NCI-H1417 (cell line): ENCODE data around the gene DENND2A.
A peak's percentile ranks its signal among the peaks of the same experiment; 100 is the strongest.
"Not testable (repeated sequence)": the region's sequence is repeated elsewhere in the genome, so short reads cannot be mapped to it uniquely, and the experiment has no call there.

Experiments
- DNase-seq, 3 experiments: peaks; one replicate each; lab custom pipeline; 2025; lab: John Stamatoyannopoulos, UW

DENND2A gene

GRCh38 chr7:140544388-140544826 lies 96.2 kb downstream of the DENND2A start:
- DNase-seq: no peak

DNA sequence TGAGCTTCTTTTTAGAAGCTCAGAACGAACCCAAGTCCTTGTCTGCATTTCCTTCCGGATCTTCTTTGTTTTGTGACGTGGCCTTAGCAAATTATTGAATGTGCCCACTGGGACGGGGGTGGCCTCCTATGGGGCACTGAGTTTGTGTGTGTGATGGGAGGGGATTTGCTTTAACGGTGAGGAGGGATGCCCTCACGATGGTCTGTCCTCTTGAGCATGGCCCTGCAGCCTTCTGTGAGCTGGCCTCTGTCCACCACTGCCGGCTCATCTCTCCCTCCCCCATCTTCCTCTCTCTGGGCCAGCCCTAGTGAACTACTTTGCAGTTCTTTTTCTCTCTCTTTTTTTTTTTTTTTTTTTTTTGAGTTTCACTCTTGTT lies 98.4 kb downstream of the DENND2A start:
- peak in 1 of 3 experiments; percentile 61 for DNase-seq

- peak; percentile 84 to 96 (median 96) for DNase-seq
Observed at GRCh38 chr7:140541513-140542227, 98.9 kb downstream of the DENND2A start.

- no peak for DNase-seq
Observed at GRCh38 chr7:140541176-140541512, 99.5 kb downstream of the DENND2A start.

DNA sequence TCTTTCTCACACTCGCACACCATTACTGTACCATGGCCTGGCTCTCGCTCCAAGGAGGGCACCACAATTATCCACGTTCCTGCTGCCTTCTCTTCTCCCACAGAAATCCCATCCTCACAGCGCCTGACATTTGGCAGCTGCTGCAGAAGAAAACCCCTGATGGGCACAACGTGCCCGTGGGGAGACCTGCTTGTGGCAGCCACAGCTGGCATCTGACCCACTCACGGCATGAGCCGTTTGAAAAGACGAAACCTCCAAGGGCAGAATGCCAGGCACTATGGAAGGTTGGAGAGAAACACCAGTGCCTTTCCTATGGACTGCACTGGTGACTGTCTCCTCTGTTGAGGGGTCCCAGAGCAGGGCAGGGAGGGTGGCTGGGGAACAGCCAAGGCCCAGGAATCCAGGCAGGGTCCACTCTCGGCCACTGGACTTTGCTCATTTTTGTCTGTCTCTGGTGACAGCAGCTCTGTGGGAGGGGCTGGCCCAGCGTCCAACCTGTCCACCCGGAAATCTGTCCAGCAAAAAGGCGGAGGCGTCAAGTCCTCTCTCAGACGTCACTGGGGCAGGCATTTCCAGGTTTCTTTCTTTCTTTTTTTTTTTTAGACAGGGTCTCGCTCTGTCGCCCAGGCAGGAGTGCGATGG lies 100.4 kb downstream of the DENND2A start:
- DNase-seq: no peak

- no peak for DNase-seq
Observed at GRCh38 chr7:140539461-140539860, 101.2 kb downstream of the DENND2A start.

DNA sequence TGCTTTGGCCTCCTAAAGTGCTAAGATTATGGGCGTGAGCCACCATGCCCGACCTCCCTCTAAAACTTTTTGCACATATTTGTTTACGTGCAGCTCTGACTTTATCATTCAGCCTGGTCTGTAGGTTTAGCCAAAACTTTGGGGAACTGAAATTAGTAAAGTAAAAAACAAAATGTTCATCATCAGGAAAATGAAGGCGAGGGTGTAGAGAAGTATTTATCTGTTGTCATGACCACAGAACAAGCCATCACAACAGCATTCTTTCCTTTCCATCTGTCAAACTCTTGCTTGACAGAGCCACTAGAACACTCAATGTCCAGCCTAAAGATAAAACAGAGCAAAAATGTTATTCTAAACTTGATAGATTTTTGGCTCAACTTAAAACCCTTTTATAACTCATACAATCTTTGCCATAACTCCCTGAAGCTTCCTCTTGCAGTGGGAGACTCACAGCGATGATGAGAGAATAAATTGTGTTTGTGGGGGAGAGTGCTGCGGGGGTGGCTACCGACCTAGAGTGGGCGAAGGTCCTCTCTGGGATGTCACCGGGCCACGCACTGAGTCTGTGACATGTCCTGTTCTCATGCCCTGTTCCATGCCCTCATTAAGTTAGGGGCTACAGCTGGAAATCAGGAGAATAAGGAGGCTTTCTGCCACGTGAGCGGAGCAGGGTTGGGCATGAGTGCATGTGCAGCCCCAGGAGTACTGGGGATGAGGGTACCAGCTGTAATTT lies 102.7 kb downstream of the DENND2A start:
- no peak for DNase-seq

GRCh38 chr7:140534743-140535142 lies 105.9 kb downstream of the DENND2A start:
- no peak for DNase-seq

GRCh38 chr7:140533394-140533872 lies 107.2 kb downstream of the DENND2A start:
- no peak for DNase-seq

DNA sequence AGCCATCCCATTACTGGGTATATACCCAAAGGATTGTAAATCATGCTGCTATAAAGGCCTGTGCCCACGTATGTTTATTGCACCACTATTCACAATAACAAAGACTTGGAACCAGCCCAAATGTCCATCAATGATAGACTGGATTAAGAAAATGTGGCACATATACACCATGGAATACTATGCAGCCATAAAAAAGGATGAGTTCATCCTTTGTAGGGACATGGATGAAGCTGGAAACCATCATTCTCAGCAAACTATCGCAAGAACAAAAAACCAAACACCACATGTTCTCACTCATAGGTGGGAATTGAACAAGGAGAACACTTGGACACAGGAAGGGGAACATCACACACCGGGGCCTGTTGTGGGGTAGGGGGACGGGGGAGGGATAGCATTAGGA lies 111.2 kb downstream of the DENND2A start:
- not testable (repeated sequence) for DNase-seq

GRCh38 chr7:140526787-140527664 lies 113.6 kb downstream of the DENND2A start:
- DNase-seq: no peak

DNA sequence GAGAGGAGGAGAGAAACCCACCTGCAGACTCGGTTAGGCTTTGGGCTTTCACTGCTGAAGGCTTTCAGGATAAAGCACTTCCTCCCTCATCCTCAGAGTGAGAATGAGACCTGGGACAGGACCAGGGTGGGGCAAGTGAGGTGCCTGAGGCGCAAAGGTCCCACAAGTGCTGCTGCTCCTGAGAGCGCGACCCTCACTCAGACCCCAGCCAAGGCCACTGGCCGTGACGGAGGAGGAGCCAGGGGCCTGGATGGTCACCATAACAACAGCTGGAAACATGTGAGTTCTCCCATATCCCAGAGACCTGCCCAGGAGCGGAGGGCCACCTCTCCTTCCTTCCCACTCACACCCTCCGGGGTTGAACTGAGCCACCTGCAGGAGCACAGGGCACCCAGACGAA lies 114.4 kb downstream of the DENND2A start:
- no peak for DNase-seq

GRCh38 chr7:140525743-140526142 lies 114.9 kb downstream of the DENND2A start:
- peak in 1 of 3 experiments; percentile 60 for DNase-seq

DNA sequence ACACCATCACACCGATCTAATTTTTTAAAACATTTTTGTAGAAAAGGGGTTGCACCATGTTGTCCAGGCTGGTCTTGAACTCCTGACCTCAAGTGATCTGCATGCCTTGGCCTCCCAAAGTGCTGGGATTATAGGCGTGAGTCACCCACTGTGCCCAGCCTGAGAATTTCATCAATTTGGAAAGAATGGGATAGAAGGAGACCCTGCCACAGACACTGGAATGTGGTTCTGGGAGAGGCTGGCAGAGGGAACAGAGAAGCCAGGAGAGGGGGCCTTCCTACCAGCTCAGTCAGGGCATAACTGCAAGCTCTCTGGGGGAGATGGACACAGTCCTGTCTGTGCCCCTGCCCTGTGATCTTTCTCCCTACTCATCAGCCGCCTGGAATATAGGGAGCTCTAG lies 119.2 kb downstream of the DENND2A start:
- DNase-seq: no peak

GRCh38 chr7:140519007-140519399 lies 121.6 kb downstream of the DENND2A start:
- DNase-seq: no peak

GRCh38 chr7:140518370-140519006 lies 122.1 kb downstream of the DENND2A start:
- DNase-seq: no peak

GRCh38 chr7:140517546-140518369 lies 122.9 kb downstream of the DENND2A start:
- peak; percentile 88 to 94 (median 93) for DNase-seq

GRCh38 chr7:140512317-140513000 lies 128.2 kb downstream of the DENND2A start:
- DNase-seq: peak; percentile 80 to 90 (median 80)

GRCh38 chr7:140509789-140510188 lies 130.8 kb downstream of the DENND2A start:
- DNase-seq: peak in 1 of 3 experiments; percentile 26

- DNase-seq: not testable (repeated sequence)
Observed at GRCh38 chr7:140507556-140507955, 133.1 kb downstream of the DENND2A start.
